ENCODE results near the gene CACNA2D1.
"Not testable (repeated sequence)": the region's sequence is repeated elsewhere in the genome, so short reads cannot be mapped to it uniquely, and the experiment has no call there.

CACNA2D1 gene

DNA sequence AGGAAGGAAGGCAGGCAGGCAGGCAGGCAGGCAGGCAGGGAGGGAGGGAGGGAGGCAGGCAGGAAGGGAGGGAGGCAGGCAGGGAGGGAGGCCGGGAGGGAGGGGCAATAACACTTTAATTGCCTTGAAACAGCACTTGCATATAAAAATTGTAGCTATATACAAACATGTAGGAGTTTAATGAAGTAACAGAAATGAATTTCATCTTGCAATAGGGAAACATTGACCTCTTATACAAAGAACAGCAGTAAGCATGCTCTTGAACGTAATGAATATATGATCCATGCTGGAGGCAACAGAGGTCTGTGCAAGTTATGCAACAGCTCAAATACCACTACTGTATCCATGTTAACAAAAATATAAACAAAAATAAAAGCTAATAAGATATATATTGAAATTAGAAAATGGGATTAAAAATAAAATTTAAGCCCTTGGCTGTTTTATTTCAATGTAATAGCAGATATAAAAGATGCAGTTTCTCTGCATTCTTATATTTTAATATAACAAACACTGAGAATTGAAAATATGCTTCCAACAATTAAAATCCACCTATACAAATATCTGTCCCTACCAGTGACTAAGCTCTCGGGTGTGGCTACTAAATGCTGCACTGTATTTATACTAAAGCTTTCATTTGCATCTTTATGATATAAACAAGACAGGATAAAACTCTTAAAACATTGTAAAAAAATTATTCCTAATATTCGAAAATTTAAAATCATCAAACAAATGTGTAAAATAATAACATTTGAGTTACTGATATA is 50.3 kb downstream of the CACNA2D1 start:
- no peaks in the 10 kb centered on the region for H3K27me3 Mint-ChIP-seq
- no peak for ATAC-seq
- no peak for DNase-seq
- H3K4me1 Mint-ChIP-seq: no peaks in the 10 kb centered on the region
- H3K9me3 Mint-ChIP-seq: no peaks in the 10 kb centered on the region
- no peak overlapping the region for H3K27ac Mint-ChIP-seq
- peaks cover 2% of the 10 kb centered on the region for H3K36me3 Mint-ChIP-seq (ENCODE audit: low read depth)
- no peak overlapping the region for H3K4me3 Mint-ChIP-seq

DNA sequence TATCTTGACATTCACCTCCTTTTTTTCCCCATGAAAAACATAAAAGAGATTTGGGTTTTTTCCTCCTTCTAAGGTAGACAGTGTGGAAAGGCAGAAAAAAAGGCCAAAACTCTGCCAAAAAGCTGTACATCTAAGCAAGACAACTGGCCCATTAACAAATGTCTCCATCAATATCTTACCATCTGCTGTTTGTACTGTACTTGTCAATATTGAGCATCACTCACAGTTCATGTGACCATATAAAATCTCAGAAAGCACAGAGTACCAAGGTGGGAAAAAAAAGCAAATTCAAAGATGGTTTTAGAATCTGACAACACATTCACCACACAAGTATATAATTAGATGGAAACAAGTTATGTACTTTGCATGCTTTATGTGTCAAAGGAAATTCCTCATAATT is 52.6 kb downstream of the CACNA2D1 start:
- Mint-ChIP-seq H3K4me3 (no peak overlapping the region), H3K36me3 (ENCODE audit: low read depth) (peaks cover 2% of the 10 kb centered on the region), H3K9me3 (no peaks in the 10 kb centered on the region), H3K27me3 (no peaks in the 10 kb centered on the region), H3K4me1 (no peaks in the 10 kb centered on the region), H3K27ac (no peak overlapping the region)
- DNase-seq: no peak
- ATAC-seq: no peak

DNA sequence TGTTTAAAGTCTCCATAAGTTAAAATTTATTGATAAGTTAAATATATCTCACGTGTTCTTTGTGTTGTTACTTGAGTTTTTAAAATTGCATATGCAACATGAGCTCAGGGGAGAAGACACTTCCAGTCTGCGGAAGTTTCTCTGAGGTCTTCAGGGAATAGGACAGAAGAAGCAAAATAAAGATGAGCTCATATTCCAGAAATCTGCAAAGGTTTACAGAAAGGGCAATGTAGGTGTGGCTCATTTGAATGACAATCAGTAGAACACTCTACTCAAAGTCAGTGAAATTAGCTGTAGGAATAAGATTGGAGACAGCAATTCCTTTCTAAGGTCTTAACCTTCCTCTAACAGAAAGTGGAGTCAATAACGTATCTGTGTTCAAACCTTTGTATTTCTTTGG is 53.7 kb downstream of the CACNA2D1 start:
- Mint-ChIP-seq H3K4me1 (no peaks in the 10 kb centered on the region), H3K27me3 (no peaks in the 10 kb centered on the region), H3K9me3 (no peaks in the 10 kb centered on the region), H3K27ac (no peak overlapping the region), H3K4me3 (no peak overlapping the region), H3K36me3 (ENCODE audit: low read depth) (peaks cover 2% of the 10 kb centered on the region)
- ATAC-seq (no peak), DNase-seq (no peak)

DNA sequence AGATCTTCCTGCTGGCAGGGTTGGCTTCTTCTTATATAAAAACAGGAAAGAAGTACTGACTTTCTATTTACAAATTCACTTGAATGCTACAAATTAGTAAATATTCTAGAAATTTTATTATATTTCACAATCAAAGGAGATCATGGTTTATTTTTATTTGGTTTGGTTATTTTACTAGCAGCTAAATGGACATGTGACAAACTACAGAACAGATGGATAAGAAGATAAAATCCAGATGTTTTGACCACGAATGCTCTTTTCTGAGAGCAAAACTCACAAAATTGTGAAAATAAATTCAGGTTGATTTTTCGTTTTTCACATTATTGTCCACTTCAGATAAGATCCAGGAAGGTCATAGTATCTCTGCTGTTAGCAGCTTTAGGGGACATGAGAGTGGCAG is 55.4 kb downstream of the CACNA2D1 start:
- H3K27ac Mint-ChIP-seq: no peak overlapping the region

DNA sequence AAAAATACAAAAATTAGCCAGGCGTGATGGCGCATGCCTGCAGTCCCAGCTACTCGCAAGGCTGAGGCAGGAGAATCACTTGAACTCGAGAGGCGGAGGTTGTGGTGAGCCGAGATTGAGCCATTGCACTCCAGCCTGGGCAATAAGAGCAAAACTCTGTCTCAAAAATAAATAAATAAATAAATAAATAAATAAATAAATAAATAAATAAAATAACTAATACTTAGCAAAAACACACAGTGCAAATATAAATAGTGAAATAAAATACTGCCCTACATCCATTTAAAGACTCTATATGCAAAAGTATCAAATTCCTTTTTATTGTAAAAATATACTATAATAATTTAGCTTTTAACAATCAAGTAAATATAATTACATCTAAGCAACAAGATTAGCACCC is 57.0 kb downstream of the CACNA2D1 start:
- ATAC-seq; DNase-seq; H3K9me3 Mint-ChIP-seq; H3K27ac Mint-ChIP-seq; H3K27me3 Mint-ChIP-seq; H3K36me3 Mint-ChIP-seq (ENCODE audit: low read depth); H3K4me1 Mint-ChIP-seq; H3K4me3 Mint-ChIP-seq: not testable (repeated sequence)

More for the DNA sequence above, 55.4 kb downstream of the CACNA2D1 start:
- no peaks in the 10 kb centered on the region for H3K9me3 Mint-ChIP-seq
- peaks cover 2% of the 10 kb centered on the region for H3K36me3 Mint-ChIP-seq (ENCODE audit: low read depth)
- DNase-seq: no peak
- ATAC-seq: no peak
- no peak overlapping the region for H3K4me3 Mint-ChIP-seq
- H3K4me1 Mint-ChIP-seq: no peaks in the 10 kb centered on the region
- H3K27me3 Mint-ChIP-seq: no peaks in the 10 kb centered on the region

- ATAC-seq: no peak
- no peak overlapping the region for H3K27ac Mint-ChIP-seq
These were observed 58.8 kb downstream of the CACNA2D1 start for GRCh38 chr7:82384779-82385178.

DNA sequence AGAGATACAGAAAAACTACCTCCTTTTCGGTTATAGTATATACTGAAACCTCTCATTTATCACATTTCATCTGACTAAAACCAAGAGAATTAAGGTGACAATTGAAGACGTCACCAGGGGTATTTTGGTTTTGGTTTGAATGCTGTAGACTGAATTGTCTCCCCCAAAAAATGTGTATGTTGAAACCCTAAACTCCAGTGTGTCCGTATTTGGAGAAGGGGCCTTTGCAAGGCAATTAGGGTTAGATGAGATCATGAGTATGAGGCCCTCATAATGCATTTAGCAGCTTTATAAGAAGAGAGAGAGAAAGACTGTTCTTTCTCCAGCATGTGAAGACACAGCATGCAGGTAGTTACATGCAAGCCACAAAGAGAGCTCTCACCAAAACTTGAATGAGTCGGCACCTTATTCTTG is 59.5 kb downstream of the CACNA2D1 start:
- no peak for ATAC-seq
- H3K9me3 Mint-ChIP-seq: no peaks in the 10 kb centered on the region
- no peaks in the 10 kb centered on the region for H3K27me3 Mint-ChIP-seq
- no peaks in the 10 kb centered on the region for H3K4me1 Mint-ChIP-seq
- no peak overlapping the region for H3K27ac Mint-ChIP-seq
- DNase-seq: no peak
- no peaks in the 10 kb centered on the region for H3K36me3 Mint-ChIP-seq (ENCODE audit: low read depth)
- no peak overlapping the region for H3K4me3 Mint-ChIP-seq

More at GRCh38 chr7:82384779-82385178, 58.8 kb downstream of the CACNA2D1 start:
- Mint-ChIP-seq H3K9me3 (no peaks in the 10 kb centered on the region), H3K27me3 (no peaks in the 10 kb centered on the region), H3K4me1 (no peaks in the 10 kb centered on the region), H3K36me3 (ENCODE audit: low read depth) (no peaks in the 10 kb centered on the region), H3K4me3 (no peak overlapping the region)
- no peak for DNase-seq

GRCh38 chr7:82382276-82382675 is 61.3 kb downstream of the CACNA2D1 start:
- H3K9me3 Mint-ChIP-seq: no peaks in the 10 kb centered on the region
- no peak overlapping the region for H3K27ac Mint-ChIP-seq
- ATAC-seq: no peak
- no peak for DNase-seq
- no peaks in the 10 kb centered on the region for H3K36me3 Mint-ChIP-seq (ENCODE audit: low read depth)
- H3K27me3 Mint-ChIP-seq: no peaks in the 10 kb centered on the region
- H3K4me3 Mint-ChIP-seq: no peak overlapping the region
- no peaks in the 10 kb centered on the region for H3K4me1 Mint-ChIP-seq

DNA sequence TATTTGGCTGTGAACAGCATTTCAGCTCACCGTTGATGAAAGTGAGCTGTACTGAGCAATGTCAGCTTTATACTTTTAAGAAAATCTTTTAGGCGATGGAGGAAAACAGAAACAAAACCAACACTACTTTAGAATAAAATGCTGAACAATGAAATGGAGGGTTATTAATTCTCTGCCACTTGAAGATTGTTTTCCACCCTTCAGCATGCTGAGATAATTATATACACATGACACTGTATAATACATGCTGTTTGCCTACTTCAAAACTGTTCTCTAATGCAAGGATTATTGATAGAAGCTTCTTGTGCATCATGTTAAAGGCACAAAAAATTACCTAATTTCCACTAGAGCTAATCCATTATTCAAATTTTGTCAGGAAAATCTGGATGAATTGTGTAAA is 66.8 kb downstream of the CACNA2D1 start:
- H3K27me3 Mint-ChIP-seq: no peaks in the 10 kb centered on the region
- no peaks in the 10 kb centered on the region for H3K36me3 Mint-ChIP-seq (ENCODE audit: low read depth)
- ATAC-seq (no peak), DNase-seq (no peak)
- H3K4me3 Mint-ChIP-seq: no peak overlapping the region
- no peak overlapping the region for H3K27ac Mint-ChIP-seq
- H3K4me1 Mint-ChIP-seq: no peaks in the 10 kb centered on the region
- no peaks in the 10 kb centered on the region for H3K9me3 Mint-ChIP-seq

GRCh38 chr7:82375713-82376112 is 67.9 kb downstream of the CACNA2D1 start:
- Mint-ChIP-seq H3K27ac (no peak overlapping the region), H3K4me1 (no peaks in the 10 kb centered on the region), H3K36me3 (ENCODE audit: low read depth) (no peaks in the 10 kb centered on the region), H3K4me3 (no peak overlapping the region), H3K9me3 (no peaks in the 10 kb centered on the region), H3K27me3 (no peaks in the 10 kb centered on the region)
- ATAC-seq (no peak), DNase-seq (no peak)

GRCh38 chr7:82375129-82375528 is 68.4 kb downstream of the CACNA2D1 start:
- Mint-ChIP-seq H3K9me3 (no peaks in the 10 kb centered on the region), H3K27ac (no peak overlapping the region), H3K4me3 (no peak overlapping the region), H3K36me3 (ENCODE audit: low read depth) (no peaks in the 10 kb centered on the region), H3K4me1 (no peaks in the 10 kb centered on the region), H3K27me3 (no peaks in the 10 kb centered on the region)
- no peak for DNase-seq
- ATAC-seq: no peak

GRCh38 chr7:82373926-82374635 is 69.5 kb downstream of the CACNA2D1 start:
- Mint-ChIP-seq H3K27me3 (no peaks in the 10 kb centered on the region), H3K36me3 (ENCODE audit: low read depth) (no peaks in the 10 kb centered on the region), H3K9me3 (no peaks in the 10 kb centered on the region), H3K4me3 (no peak overlapping the region), H3K27ac (no peak overlapping the region), H3K4me1 (no peaks in the 10 kb centered on the region)
- ATAC-seq (no peak), DNase-seq (no peak)

DNA sequence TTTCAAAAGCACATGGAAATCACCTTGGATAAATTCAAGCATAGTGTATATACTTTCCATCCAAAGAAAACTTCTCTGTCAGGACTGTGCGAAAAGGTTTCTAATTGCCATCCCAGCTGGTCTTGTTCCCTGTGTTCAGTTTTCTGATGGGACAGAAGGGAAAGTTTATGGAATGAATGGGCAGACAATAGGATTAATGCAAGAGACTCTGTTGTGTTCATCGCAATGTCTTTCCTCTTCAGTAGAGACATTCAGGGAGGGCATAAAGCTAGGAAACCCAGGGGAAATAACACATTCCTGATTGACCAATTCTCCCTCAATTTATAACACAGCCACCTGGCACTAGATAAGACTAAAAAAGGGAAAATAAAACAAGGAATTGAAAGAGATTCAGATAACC is 78.9 kb downstream of the CACNA2D1 start:
- Mint-ChIP-seq H3K9me3 (no peaks in the 10 kb centered on the region), H3K36me3 (ENCODE audit: low read depth) (no peaks in the 10 kb centered on the region)

GRCh38 chr7:82364048-82364447 is 79.5 kb downstream of the CACNA2D1 start:
- H3K4me3 Mint-ChIP-seq: no peak overlapping the region
- H3K36me3 Mint-ChIP-seq (ENCODE audit: low read depth): no peaks in the 10 kb centered on the region
- H3K4me1 Mint-ChIP-seq: no peaks in the 10 kb centered on the region
- H3K27ac Mint-ChIP-seq: no peak overlapping the region
- no peaks in the 10 kb centered on the region for H3K9me3 Mint-ChIP-seq
- H3K27me3 Mint-ChIP-seq: peaks cover 2% of the 10 kb centered on the region
- DNase-seq (no peak), ATAC-seq (no peak)

More for the DNA sequence above, 78.9 kb downstream of the CACNA2D1 start:
- peaks cover 2% of the 10 kb centered on the region for H3K27me3 Mint-ChIP-seq
- no peak overlapping the region for H3K4me3 Mint-ChIP-seq
- H3K4me1 Mint-ChIP-seq: no peaks in the 10 kb centered on the region
- DNase-seq (no peak), ATAC-seq (no peak)
- H3K27ac Mint-ChIP-seq: no peak overlapping the region

DNA sequence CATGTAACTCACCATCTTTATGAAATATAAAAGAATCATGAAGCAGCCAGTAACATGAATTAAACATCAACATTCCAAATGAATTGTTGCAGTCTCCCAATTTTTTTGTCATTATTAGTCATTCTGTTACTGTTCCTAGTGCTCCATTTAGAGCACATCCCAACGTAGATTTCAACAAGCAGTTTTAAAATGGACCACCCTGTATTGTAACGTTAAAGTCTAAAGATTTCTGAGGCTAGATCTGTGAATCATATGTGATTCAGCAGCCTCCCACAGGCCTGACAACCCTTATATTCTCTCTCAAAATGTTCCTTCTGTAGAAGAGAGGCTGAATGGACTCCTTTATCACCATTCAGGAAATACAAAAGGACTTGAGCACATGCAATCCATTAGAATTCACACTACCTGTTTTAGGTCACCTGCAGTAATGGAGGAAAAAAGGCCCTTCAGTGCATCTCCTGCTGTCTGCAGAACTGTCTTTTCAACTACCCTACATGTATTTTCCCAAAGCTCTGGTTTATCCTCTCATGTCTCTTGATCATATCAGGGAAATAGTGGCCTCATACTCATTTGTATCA is 81.4 kb downstream of the CACNA2D1 start:
- H3K4me1 Mint-ChIP-seq: no peaks in the 10 kb centered on the region
- no peak overlapping the region for H3K27ac Mint-ChIP-seq
- H3K27me3 Mint-ChIP-seq: peaks cover 2% of the 10 kb centered on the region
- H3K36me3 Mint-ChIP-seq (ENCODE audit: low read depth): no peaks in the 10 kb centered on the region
- ATAC-seq: no peak
- DNase-seq: no peak
- H3K4me3 Mint-ChIP-seq: no peak overlapping the region
- no peaks in the 10 kb centered on the region for H3K9me3 Mint-ChIP-seq
